ENCODE results near the gene DENND6B. TPM values are rescaled to one million over a fixed set of nuclear protein-coding genes. Genes with fewer than 3 reads are reported as not detected.

DENND6B gene
- total and polyA plus RNA-seq, 2 of the 13 experiments (the other 11 are each of a cell fraction or from before 2014, with no cell fraction given), result 0.95 to 3.8 TPM

DNA sequence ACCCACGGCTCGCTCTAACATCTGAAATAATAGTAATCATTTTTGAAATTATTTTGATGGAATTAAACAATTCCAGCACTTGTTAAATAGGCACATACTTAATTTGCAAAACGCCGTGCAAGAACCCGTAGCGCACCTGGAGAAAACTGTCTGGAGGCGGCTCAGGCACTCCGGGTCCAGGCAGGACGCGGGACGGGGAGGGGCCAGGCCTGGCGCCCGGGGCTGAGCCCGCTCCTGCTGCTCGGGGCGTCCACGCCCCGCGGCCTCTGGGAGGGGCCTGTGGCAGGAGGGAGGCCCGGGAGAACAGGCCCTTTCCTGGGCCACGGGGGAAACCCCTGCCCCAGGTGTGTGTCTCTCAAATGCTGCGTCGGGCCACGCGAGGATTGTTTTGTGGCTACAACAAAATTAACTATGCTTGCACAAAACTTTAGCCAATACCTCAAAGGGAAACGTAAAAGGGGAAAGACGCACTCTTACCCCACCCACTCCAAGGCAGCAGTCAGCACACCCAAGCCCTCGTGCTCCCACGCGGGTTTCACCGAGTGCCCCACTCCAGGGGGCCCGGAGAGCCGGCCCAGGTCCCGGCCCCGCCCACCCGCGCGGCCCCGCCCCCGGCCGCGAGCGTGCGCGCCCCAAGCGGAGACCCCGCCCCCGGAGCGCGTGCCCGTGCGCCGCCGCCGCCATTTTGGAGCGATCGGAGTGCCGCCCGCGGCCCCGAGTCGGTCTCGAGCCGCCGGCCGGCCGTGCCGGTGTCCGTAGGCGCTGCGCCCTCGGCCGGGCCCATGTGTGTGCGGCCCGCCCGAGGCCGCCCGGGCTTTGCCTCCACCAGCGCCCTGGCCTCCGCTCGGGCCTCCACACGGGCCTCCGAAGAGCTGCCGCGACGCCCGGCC, 16.1 kb upstream of the DENND6B start, which contains the start of gene PPP6R2 (continued):
- TF ChIP-seq, protein P1, sequence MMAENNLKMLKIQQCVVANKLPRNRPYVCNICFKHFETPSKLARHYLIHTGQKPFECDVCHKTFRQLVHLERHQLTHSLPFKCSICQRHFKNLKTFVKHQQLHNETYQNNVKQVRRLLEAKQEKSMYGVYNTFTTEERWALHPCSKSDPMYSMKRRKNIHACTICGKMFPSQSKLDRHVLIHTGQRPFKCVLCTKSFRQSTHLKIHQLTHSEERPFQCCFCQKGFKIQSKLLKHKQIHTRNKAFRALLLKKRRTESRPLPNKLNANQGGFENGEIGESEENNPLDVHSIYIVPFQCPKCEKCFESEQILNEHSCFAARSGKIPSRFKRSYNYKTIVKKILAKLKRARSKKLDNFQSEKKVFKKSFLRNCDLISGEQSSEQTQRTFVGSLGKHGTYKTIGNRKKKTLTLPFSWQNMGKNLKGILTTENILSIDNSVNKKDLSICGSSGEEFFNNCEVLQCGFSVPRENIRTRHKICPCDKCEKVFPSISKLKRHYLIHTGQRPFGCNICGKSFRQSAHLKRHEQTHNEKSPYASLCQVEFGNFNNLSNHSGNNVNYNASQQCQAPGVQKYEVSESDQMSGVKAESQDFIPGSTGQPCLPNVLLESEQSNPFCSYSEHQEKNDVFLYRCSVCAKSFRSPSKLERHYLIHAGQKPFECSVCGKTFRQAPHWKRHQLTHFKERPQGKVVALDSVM (CRISPR knock-in tag; IDR thresholded peaks at IDR 0.05), result peak; percentile 90
- TF ChIP-seq FOXA1 (IDR thresholded peaks at IDR 0.05) (no peak), FOXA1 (CRISPR knock-in tag; IDR thresholded peaks at IDR 0.05) (no peak), FLYWCH1 (CRISPR knock-in tag; IDR thresholded peaks at IDR 0.05) (no peak), CHCHD3 (CRISPR knock-in tag; IDR thresholded peaks at IDR 0.05) (no peak), PAX8 (CRISPR knock-in tag; IDR thresholded peaks at IDR 0.05; ENCODE audit: borderline replicate concordance) (no peak), ZNF772 (CRISPR knock-in tag; IDR thresholded peaks at IDR 0.05) (no peak), ZNF558 (CRISPR knock-in tag; IDR thresholded peaks at IDR 0.05; ENCODE audit: borderline replicate concordance) (0 out of 2 replicates have a peak, but pooled peaks have one; percentile 35), ZSCAN20 (CRISPR knock-in tag; IDR thresholded peaks at IDR 0.05; ENCODE audit: borderline replicate concordance) (no peak; the same call in 1 of the 2 replicates), HDAC1 (CRISPR knock-in tag; IDR thresholded peaks at IDR 0.05) (0 out of 2 replicates have a peak, but pooled peaks have one; percentile 7), ZNF10 (CRISPR knock-in tag; IDR thresholded peaks at IDR 0.05; ENCODE audit: borderline replicate concordance, low read depth) (no peak), KLF11 (CRISPR knock-in tag; IDR thresholded peaks at IDR 0.05) (no peak), PREB (CRISPR knock-in tag; IDR thresholded peaks at IDR 0.05) (no peak), ZNF33A (CRISPR knock-in tag; IDR thresholded peaks at IDR 0.05; ENCODE audit: borderline replicate concordance) (no peak), CENPT (CRISPR knock-in tag; IDR thresholded peaks at IDR 0.05; ENCODE audit: low read depth) (no peak), MTERF4 (CRISPR knock-in tag; IDR thresholded peaks at IDR 0.05) (no peak), FOXA3 (CRISPR knock-in tag; IDR thresholded peaks at IDR 0.05) (0 out of 2 replicates have a peak, but pooled peaks have one; percentile 2), ZFP62 (CRISPR knock-in tag; IDR thresholded peaks at IDR 0.05) (no peak), ZBTB4 (CRISPR knock-in tag; IDR thresholded peaks at IDR 0.05; ENCODE audit: borderline replicate concordance) (no peak)
- TF ChIP-seq, protein P2, sequence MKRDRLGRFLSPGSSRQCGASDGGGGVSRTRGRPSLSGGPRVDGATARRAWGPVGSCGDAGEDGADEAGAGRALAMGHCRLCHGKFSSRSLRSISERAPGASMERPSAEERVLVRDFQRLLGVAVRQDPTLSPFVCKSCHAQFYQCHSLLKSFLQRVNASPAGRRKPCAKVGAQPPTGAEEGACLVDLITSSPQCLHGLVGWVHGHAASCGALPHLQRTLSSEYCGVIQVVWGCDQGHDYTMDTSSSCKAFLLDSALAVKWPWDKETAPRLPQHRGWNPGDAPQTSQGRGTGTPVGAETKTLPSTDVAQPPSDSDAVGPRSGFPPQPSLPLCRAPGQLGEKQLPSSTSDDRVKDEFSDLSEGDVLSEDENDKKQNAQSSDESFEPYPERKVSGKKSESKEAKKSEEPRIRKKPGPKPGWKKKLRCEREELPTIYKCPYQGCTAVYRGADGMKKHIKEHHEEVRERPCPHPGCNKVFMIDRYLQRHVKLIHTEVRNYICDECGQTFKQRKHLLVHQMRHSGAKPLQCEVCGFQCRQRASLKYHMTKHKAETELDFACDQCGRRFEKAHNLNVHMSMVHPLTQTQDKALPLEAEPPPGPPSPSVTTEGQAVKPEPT (CRISPR knock-in tag; IDR thresholded peaks at IDR 0.05; ENCODE audit: low read depth), result no peak

Data from HepG2 (cell line).